Trophoblast cell (in vitro differentiated cells and primary cell): ENCODE measurements around the gene AGPS.

Experiments used
- DNase-seq, 2 donors: peaks; one replicate each; pipeline ENCODE4 v3.0.0-alpha.2; 2016
- H2AFZ ChIP-seq: 2 replicates; pipeline ENCODE4 v1.6.1; 2013; ENCODE audit warnings: low read length, moderate library complexity, mild to moderate bottlenecking; ENCODE audit not compliant: insufficient read depth, poor library complexity
- H2AK5ac ChIP-seq: 2 replicates; pipeline ENCODE4 v1.6.1; 2013; ENCODE audit warnings: mild to moderate bottlenecking, low read length
- H2BK120ac ChIP-seq: 2 replicates; pipeline ENCODE4 v1.6.1; 2013; ENCODE audit warnings: low read length, mild to moderate bottlenecking, moderate library complexity; ENCODE audit not compliant: insufficient read depth, poor library complexity
- H2BK12ac ChIP-seq: 2 replicates; pipeline ENCODE4 v1.6.1; 2013; ENCODE audit warnings: mild to moderate bottlenecking, low read length, moderate library complexity
- H2BK5ac ChIP-seq: 2 replicates; pipeline ENCODE4 v1.6.1; 2013; ENCODE audit warnings: low read length, low read depth, moderate library complexity, mild to moderate bottlenecking; ENCODE audit not compliant: poor library complexity
- H3K14ac ChIP-seq: 2 replicates; pipeline ENCODE4 v1.6.1; 2013; ENCODE audit warnings: mild to moderate bottlenecking, low read length
- H3K18ac ChIP-seq: 2 replicates; pipeline ENCODE4 v1.6.1; 2013; ENCODE audit warnings: mild to moderate bottlenecking, low read length
- H3K23ac ChIP-seq: 2 replicates; pipeline ENCODE4 v1.6.1; 2013; ENCODE audit warnings: low read length
- H3K27ac ChIP-seq: 2 replicates; pipeline ENCODE4 v1.5.1; 2013; ENCODE audit warnings: low read depth, mild to moderate bottlenecking, inconsistent platforms, low read length, moderate library complexity
- H3K27me3 ChIP-seq: 2 replicates; pipeline ENCODE4 v1.6.1; 2013; ENCODE audit warnings: inconsistent platforms, mild to moderate bottlenecking, low read length, moderate library complexity; ENCODE audit not compliant: insufficient read depth
- H3K36me3 ChIP-seq, 2 experiments: 1 replicate in 1 of 2; 2 replicates in 1 of 2; pipeline ENCODE4 v1.6.1; 2013; ENCODE audit warnings: low read length in 2 of 2, mild to moderate bottlenecking in 2 of 2, moderate library complexity in 1 of 2; ENCODE audit not compliant: insufficient read depth in 2 of 2, control insufficient read depth in 1 of 2
- H3K4ac ChIP-seq: 2 replicates; pipeline ENCODE4 v1.6.1; 2013; ENCODE audit warnings: low read depth, mild to moderate bottlenecking, low read length, moderate library complexity
- H3K4me1 ChIP-seq, 2 experiments: 1 replicate in 1 of 2; 2 replicates in 1 of 2; pipeline ENCODE4 v1.6.1; 2013; ENCODE audit warnings: low read length in 2 of 2, mild to moderate bottlenecking in 2 of 2, moderate library complexity in 1 of 2; ENCODE audit not compliant: insufficient read depth in 2 of 2, control insufficient read depth in 1 of 2
- H3K4me2 ChIP-seq: 2 replicates; pipeline ENCODE4 v1.6.1; 2013; ENCODE audit warnings: inconsistent platforms, mild to moderate bottlenecking, low read length, moderate library complexity
- H3K4me3 ChIP-seq: 2 replicates; pipeline ENCODE4 v1.5.1; 2013; ENCODE audit warnings: mild to moderate bottlenecking, low read depth, low read length, inconsistent platforms
- H3K79me1 ChIP-seq: one replicate; pipeline ENCODE4 v1.6.1; 2013; ENCODE audit warnings: low read length
- H3K79me2 ChIP-seq: 2 replicates; pipeline ENCODE4 v1.6.1; 2013; ENCODE audit warnings: low read length, mild to moderate bottlenecking; ENCODE audit not compliant: control insufficient read depth, insufficient read depth, poor library complexity
- H3K9ac ChIP-seq: 2 replicates; pipeline ENCODE4 v1.6.1; 2013; ENCODE audit warnings: mild to moderate bottlenecking, low read length
- H3K9me3 ChIP-seq: 2 replicates; pipeline ENCODE4 v1.6.1; 2013; ENCODE audit warnings: low read depth, mild to moderate bottlenecking, control low read depth, inconsistent platforms, low read length; ENCODE audit not compliant: insufficient read depth
- H4K12ac ChIP-seq: 2 replicates; pipeline ENCODE4 v1.6.1; 2013; ENCODE audit warnings: low read depth, mild to moderate bottlenecking, low read length, moderate library complexity
- H4K8ac ChIP-seq: 2 replicates; pipeline ENCODE4 v1.6.1; 2013; ENCODE audit warnings: low read depth, mild to moderate bottlenecking, low read length, moderate library complexity
- H4K91ac ChIP-seq: one replicate; pipeline ENCODE4 v1.6.1; 2013; ENCODE audit warnings: low read depth, mild to moderate bottlenecking, low read length, moderate library complexity
- WGBS: extraction: QIAGEN DNeasy Blood & Tissue Kit; methylation state at CpG from one replicate; pipeline ENCODE4 v1.1.7; 2013; ENCODE audit warnings: missing lambda C conversion rate; ENCODE audit not compliant: insufficient read length, insufficient coverage; ENCODE audit errors: extremely low coverage; 5-methylcytosine and 5-hydroxymethylcytosine counted together

Gene AGPS

GRCh38 chr2:177398290-177398683, 5.7 kb downstream of the AGPS start:
- Histone ChIP-seq H2AFZ (no peak overlapping the region), H4K8ac (no peak overlapping the region), H3K27ac (no peak overlapping the region), H3K18ac (no peak overlapping the region), H3K14ac (no peak overlapping the region), H2AK5ac (no peak overlapping the region), H2BK5ac (no peak overlapping the region), H3K4ac (no peak overlapping the region), H4K12ac (no peak overlapping the region), H2BK120ac (no peak overlapping the region), H2BK12ac (no peak overlapping the region), H4K91ac (no peak overlapping the region), H3K36me3 (peaks cover 0 to 4% of the 10 kb centered on the region in 2 experiments), H3K9ac (no peak overlapping the region), H3K27me3 (no peaks in the 10 kb centered on the region), H3K4me1 (peaks cover 3 to 5% of the 10 kb centered on the region in 2 experiments), H3K4me3 (no peak overlapping the region), H3K9me3 (no peaks in the 10 kb centered on the region), H3K79me1 (peaks cover 5% of the 10 kb centered on the region), H3K79me2 (peaks cover 4% of the 10 kb centered on the region), H3K23ac (no peak overlapping the region), H3K4me2 (no peak overlapping the region)
- DNase-seq, result no peak
- no CpG with 5 or more reads among the region's 1 CpG for WGBS

GRCh38 chr2:177398791-177399190, 6.2 kb downstream of the AGPS start:
- Histone ChIP-seq H3K79me1 (peaks cover 5% of the 10 kb centered on the region), H3K9me3 (no peaks in the 10 kb centered on the region), H3K14ac (no peak overlapping the region), H3K36me3 (peaks cover 0 to 4% of the 10 kb centered on the region in 2 experiments), H3K9ac (no peak overlapping the region), H3K79me2 (peaks cover 4% of the 10 kb centered on the region), H3K27me3 (no peaks in the 10 kb centered on the region), H3K27ac (no peak overlapping the region), H3K23ac (no peak overlapping the region), H3K4me1 (peaks cover 3 to 5% of the 10 kb centered on the region in 2 experiments), H4K8ac (no peak overlapping the region), H2AK5ac (no peak overlapping the region), H3K18ac (no peak overlapping the region), H2BK120ac (no peak overlapping the region), H3K4me2 (no peak overlapping the region), H2AFZ (no peak overlapping the region), H2BK12ac (no peak overlapping the region), H4K91ac (no peak overlapping the region), H4K12ac (no peak overlapping the region), H3K4ac (no peak overlapping the region), H2BK5ac (no peak overlapping the region), H3K4me3 (no peak overlapping the region)
- no peak for DNase-seq
- WGBS, result no CpG with 5 or more reads among the region's 1 CpG

GRCh38 chr2:177399376-177399775, 6.8 kb downstream of the AGPS start:
- Histone ChIP-seq H4K91ac (no peak overlapping the region), H4K12ac (no peak overlapping the region), H3K4me2 (no peak overlapping the region), H3K4me1 (peaks cover 3 to 5% of the 10 kb centered on the region in 2 experiments), H3K9ac (no peak overlapping the region), H3K14ac (no peak overlapping the region), H3K27ac (no peak overlapping the region), H3K79me1 (peaks cover 5% of the 10 kb centered on the region), H2AK5ac (no peak overlapping the region), H3K18ac (no peak overlapping the region), H3K23ac (no peak overlapping the region), H3K27me3 (no peaks in the 10 kb centered on the region), H4K8ac (no peak overlapping the region), H2AFZ (no peak overlapping the region), H3K36me3 (peaks cover 0 to 4% of the 10 kb centered on the region in 2 experiments), H3K79me2 (peaks cover 4% of the 10 kb centered on the region), H3K4ac (no peak overlapping the region), H2BK5ac (no peak overlapping the region), H3K9me3 (no peaks in the 10 kb centered on the region), H3K4me3 (no peak overlapping the region), H2BK120ac (no peak overlapping the region), H2BK12ac (no peak overlapping the region)
- no peak for DNase-seq
- WGBS, result no CpG with 5 or more reads among the region's 1 CpG

- peaks cover 5% of the 10 kb centered on the region for H3K79me1 ChIP-seq
- no peak overlapping the region for H2AFZ ChIP-seq
- H2BK120ac ChIP-seq, result no peak overlapping the region
- H3K79me2 ChIP-seq, result peaks cover 4% of the 10 kb centered on the region
- no peak overlapping the region for H4K8ac ChIP-seq
- no peak overlapping the region for H2AK5ac ChIP-seq
- no CpG with 5 or more reads among the region's 4 CpGs for WGBS
- H3K27ac ChIP-seq, result no peak overlapping the region
- H3K14ac ChIP-seq, result no peak overlapping the region
- DNase-seq, result no peak
- H3K18ac ChIP-seq, result no peak overlapping the region
- no peak overlapping the region for H2BK5ac ChIP-seq
- no peak overlapping the region for H3K4ac ChIP-seq
- no peaks in the 10 kb centered on the region for H3K27me3 ChIP-seq
- no peak overlapping the region for H3K23ac ChIP-seq
- H3K9me3 ChIP-seq, result no peaks in the 10 kb centered on the region
- H3K9ac ChIP-seq, result no peak overlapping the region
- H3K4me3 ChIP-seq, result no peak overlapping the region
- no peak overlapping the region for H2BK12ac ChIP-seq
- no peak overlapping the region for H4K12ac ChIP-seq
- H3K4me2 ChIP-seq, result no peak overlapping the region
- peaks cover 3 to 5% of the 10 kb centered on the region in 2 experiments for H3K4me1 ChIP-seq
- H4K91ac ChIP-seq, result no peak overlapping the region
- H3K36me3 ChIP-seq, result peaks cover 0 to 4% of the 10 kb centered on the region in 2 experiments
These were observed 7.9 kb downstream of the AGPS start for GRCh38 chr2:177400337-177400923.
